ENCODE data around the gene PDE9A.
"Not testable (repeated sequence)": the region's sequence is repeated elsewhere in the genome, so short reads cannot be mapped to it uniquely, and the experiment has no call there.

The PDE9A gene

GRCh38 chr21:42780617-42781016 is 127.2 kb downstream of the PDE9A start:
- DNase-seq, result no peak

- DNase-seq, result no peak
Observed at GRCh38 chr21:42781150-42781970, 127.9 kb downstream of the PDE9A start.

GRCh38 chr21:42781971-42782722 is 128.7 kb downstream of the PDE9A start:
- DNase-seq, result no peak

GRCh38 chr21:42782723-42783242 is 129.4 kb downstream of the PDE9A start:
- DNase-seq, result no peak

- no peak for DNase-seq
Observed at GRCh38 chr21:42784276-42784675, 130.9 kb downstream of the PDE9A start.

GRCh38 chr21:42784896-42785451 is 131.6 kb downstream of the PDE9A start:
- no peak for DNase-seq

- no peak for DNase-seq
Observed at GRCh38 chr21:42785666-42786427, 132.4 kb downstream of the PDE9A start.

GRCh38 chr21:42786884-42787283 is 133.5 kb downstream of the PDE9A start:
- no peak for DNase-seq

GRCh38 chr21:42787613-42788012 is 134.2 kb downstream of the PDE9A start:
- no peak for DNase-seq

- no peak for DNase-seq
Observed at GRCh38 chr21:42790520-42791065, 137.2 kb downstream of the PDE9A start.

GRCh38 chr21:42793774-42794173 is 140.4 kb downstream of the PDE9A start:
- DNase-seq, result no peak

- no peak for DNase-seq
Observed at GRCh38 chr21:42794551-42794950, 141.1 kb downstream of the PDE9A start.

- DNase-seq, result no peak
Observed at GRCh38 chr21:42796327-42797062, 143.1 kb downstream of the PDE9A start.

GRCh38 chr21:42797522-42797921 is 144.1 kb downstream of the PDE9A start:
- DNase-seq, result no peak

- no peak for DNase-seq
Observed at GRCh38 chr21:42798106-42798505, 144.7 kb downstream of the PDE9A start.

GRCh38 chr21:42799516-42799915 is 146.1 kb downstream of the PDE9A start:
- DNase-seq, result peak; percentile 25

- no peak for DNase-seq
Observed at GRCh38 chr21:42799948-42800347, 146.5 kb downstream of the PDE9A start.

GRCh38 chr21:42801616-42802015 is 148.2 kb downstream of the PDE9A start:
- not testable (repeated sequence) for DNase-seq

- DNase-seq, result no peak
Observed at GRCh38 chr21:42806509-42807140, 153.2 kb downstream of the PDE9A start.

- not testable (repeated sequence) for DNase-seq
Observed at GRCh38 chr21:42807293-42807895, 154.0 kb downstream of the PDE9A start.
